H9 (cell line): Measurements from ENCODE around the gene PSME1. TPM values are rescaled to one million over a fixed set of nuclear protein-coding genes. Genes with fewer than 3 reads are reported as not detected.

Experiments
- DNase-seq: peaks from one replicate; pipeline ENCODE4 v3.0.0-alpha.2; 2017
- H2AFZ ChIP-seq: one replicate; pipeline ENCODE4 v1.6.1; 2013; ENCODE audit warnings: mild to moderate bottlenecking, low read length, control low read depth, moderate library complexity
- H2AK5ac ChIP-seq: 2 replicates; pipeline ENCODE4 v1.6.1; 2013; ENCODE audit warnings: low read length, control low read depth, mixed read lengths; ENCODE audit not compliant: insufficient read length
- H2BK120ac ChIP-seq: one replicate; pipeline ENCODE4 v1.6.1; 2013; ENCODE audit warnings: low read depth, mild to moderate bottlenecking, low read length, control low read depth, inconsistent platforms; ENCODE audit not compliant: poor library complexity, severe bottlenecking
- H2BK12ac ChIP-seq: 2 replicates; pipeline ENCODE4 v1.6.1; 2013; ENCODE audit warnings: low read length, control low read depth, mixed read lengths, low read depth; ENCODE audit not compliant: insufficient read length
- H2BK15ac ChIP-seq: 2 replicates; pipeline ENCODE4 v1.6.1; 2013; ENCODE audit warnings: low read depth, low read length, control low read depth
- H2BK20ac ChIP-seq: one replicate; pipeline ENCODE4 v1.6.1; 2013; ENCODE audit warnings: low read depth, mild to moderate bottlenecking, low read length, control low read depth, inconsistent platforms; ENCODE audit not compliant: poor library complexity, severe bottlenecking
- H2BK5ac ChIP-seq: 2 replicates; pipeline ENCODE4 v1.6.1; 2013; ENCODE audit warnings: low read length, control low read depth, mixed read lengths; ENCODE audit not compliant: insufficient read length
- H3K14ac ChIP-seq: 2 replicates; pipeline ENCODE4 v1.6.1; 2013; ENCODE audit warnings: low read length, control low read depth; ENCODE audit not compliant: insufficient read depth
- H3K18ac ChIP-seq: 2 replicates; pipeline ENCODE4 v1.6.1; 2013; ENCODE audit warnings: low read depth, mild to moderate bottlenecking, mixed read lengths, low read length, control low read depth; ENCODE audit not compliant: insufficient read length
- H3K23ac ChIP-seq: 2 replicates; pipeline ENCODE4 v1.6.1; 2013; ENCODE audit warnings: low read length, control low read depth, mixed read lengths, low read depth; ENCODE audit not compliant: insufficient read length
- H3K23me2 ChIP-seq: 2 replicates; pipeline ENCODE4 v1.6.1; 2013; ENCODE audit warnings: low read depth, mild to moderate bottlenecking, mixed read lengths, low read length, control low read depth; ENCODE audit not compliant: insufficient read length, poor library complexity, severe bottlenecking
- H3K27ac ChIP-seq: 2 replicates; pipeline ENCODE4 v1.5.1; 2013; ENCODE audit warnings: low read length, control low read depth, mixed read lengths, low read depth; ENCODE audit not compliant: insufficient read length
- H3K27me3 ChIP-seq: 2 replicates; pipeline ENCODE4 v1.6.1; 2013; ENCODE audit warnings: low read length, control low read depth, inconsistent platforms; ENCODE audit not compliant: insufficient read depth
- H3K4ac ChIP-seq: 2 replicates; pipeline ENCODE4 v1.6.1; 2013; ENCODE audit warnings: low read depth, mild to moderate bottlenecking, control low read depth, inconsistent platforms, low read length, moderate library complexity
- H3K4me1 ChIP-seq: 2 replicates; pipeline ENCODE4 v1.6.1; 2013; ENCODE audit warnings: low read length, control low read depth, inconsistent platforms; ENCODE audit not compliant: insufficient read depth
- H3K4me2 ChIP-seq: 2 replicates; pipeline ENCODE4 v1.6.1; 2013; ENCODE audit warnings: low read length, control low read depth, mixed read lengths; ENCODE audit not compliant: insufficient read length, insufficient read depth
- H3K56ac ChIP-seq: 2 replicates; pipeline ENCODE4 v1.6.1; 2013; ENCODE audit warnings: low read depth, mild to moderate bottlenecking, mixed read lengths, low read length, control low read depth; ENCODE audit not compliant: insufficient read length
- H3K79me1 ChIP-seq: 2 replicates; pipeline ENCODE4 v1.6.1; 2013; ENCODE audit warnings: low read depth, mild to moderate bottlenecking, moderate library complexity, low read length, control low read depth, inconsistent platforms; ENCODE audit not compliant: insufficient read depth, poor library complexity, severe bottlenecking
- H3K79me2 ChIP-seq: 2 replicates; pipeline ENCODE4 v1.6.1; 2013; ENCODE audit warnings: low read length, control low read depth, inconsistent platforms; ENCODE audit not compliant: insufficient read depth
- H3K9ac ChIP-seq: 2 replicates; pipeline ENCODE4 v1.6.1; 2013; ENCODE audit warnings: low read length, control low read depth, mixed read lengths; ENCODE audit not compliant: insufficient read length; ENCODE audit errors: extremely low read depth
- H3K9me3 ChIP-seq: one replicate; pipeline ENCODE4 v1.6.1; 2013; ENCODE audit warnings: low read depth, low read length, inconsistent platforms; ENCODE audit not compliant: control insufficient read depth
- H3T11ph ChIP-seq: one replicate; pipeline ENCODE4 v1.6.1; 2013; ENCODE audit warnings: mild to moderate bottlenecking, low read length, control low read depth, inconsistent platforms
- H4K20me1 ChIP-seq: one replicate; pipeline ENCODE4 v1.6.1; 2013; ENCODE audit not compliant: control insufficient read depth, insufficient read length, insufficient read depth
- H4K5ac ChIP-seq: 2 replicates; pipeline ENCODE4 v1.6.1; 2013; ENCODE audit warnings: low read depth, mild to moderate bottlenecking, mixed read lengths, low read length, control low read depth; ENCODE audit not compliant: insufficient read length
- H4K8ac ChIP-seq: replicated peaks from 2 replicates; pipeline ENCODE4 v1.6.1; 2013; ENCODE audit warnings: low read length, control low read depth, mixed read lengths, low read depth; ENCODE audit not compliant: insufficient read length
- H4K91ac ChIP-seq: 2 replicates; pipeline ENCODE4 v1.6.1; 2013; ENCODE audit warnings: low read depth, mild to moderate bottlenecking, moderate library complexity, mixed read lengths, low read length, control low read depth; ENCODE audit not compliant: insufficient read length
- H3K27ac Mint-ChIP-seq, 3 experiments: 2 replicates in 2 of 3; 3 replicates in 1 of 3; pipeline ENCODE4 v1.8.0; 2020 to 2021; ENCODE audit warnings: mixed read lengths in 3 of 3, mild to moderate bottlenecking in 1 of 3, moderate library complexity in 1 of 3
- H3K27me3 Mint-ChIP-seq: 2 replicates; pipeline ENCODE4 v1.8.0; 2021; ENCODE audit warnings: low read depth, mild to moderate bottlenecking, moderate library complexity, mixed read lengths
- H3K36me3 Mint-ChIP-seq, 3 experiments: 2 replicates in 2 of 3; 3 replicates in 1 of 3; pipeline ENCODE4 v1.8.0; 2020 to 2021; ENCODE audit warnings: low read depth in 3 of 3, mixed read lengths in 3 of 3; ENCODE audit not compliant: insufficient read depth in 1 of 3
- H3K4me1 Mint-ChIP-seq, 2 experiments: 2 replicates each; pipeline ENCODE4 v1.8.0; 2020; ENCODE audit warnings: mixed read lengths in 2 of 2
- H3K4me3 Mint-ChIP-seq, 2 experiments: 2 replicates in 1 of 2; 3 replicates in 1 of 2; pipeline ENCODE4 v1.8.0; 2020 to 2021; ENCODE audit warnings: mild to moderate bottlenecking in 2 of 2, mixed read lengths in 2 of 2, moderate library complexity in 1 of 2
- H3K9me3 Mint-ChIP-seq, 2 experiments: 2 replicates in 1 of 2; 3 replicates in 1 of 2; pipeline ENCODE4 v1.8.0; 2020; ENCODE audit warnings: mild to moderate bottlenecking in 2 of 2, mixed read lengths in 2 of 2, moderate library complexity in 1 of 2
- WGBS: extraction: QIAGEN DNeasy Blood & Tissue Kit; methylation state at CpG from one replicate; pipeline ENCODE4 v1.1.7; 2013; ENCODE audit warnings: missing lambda C conversion rate, low lambda C conversion rate, mixed read lengths; ENCODE audit not compliant: insufficient read length; ENCODE audit errors: extremely low coverage; 5-methylcytosine and 5-hydroxymethylcytosine counted together
- total RNA-seq: library from RNA; stranded (reverse); gene quantifications from 2 replicates; pipeline ENCODE4 v1.2.1, GENCODE V29; 2021
- TF ChIP-seq, protein P1 (sequence below): fragments of 200-600 bp; sonication (generic); conservative IDR thresholded peaks from 3 replicates; pipeline ENCODE4 v1.8.0; 2021; ENCODE audit warnings: antibody characterized with exemption, mild to moderate bottlenecking

Gene PSME1
- total RNA-seq, 1 experiment from 2014 or later, result 109 TPM

DNA sequence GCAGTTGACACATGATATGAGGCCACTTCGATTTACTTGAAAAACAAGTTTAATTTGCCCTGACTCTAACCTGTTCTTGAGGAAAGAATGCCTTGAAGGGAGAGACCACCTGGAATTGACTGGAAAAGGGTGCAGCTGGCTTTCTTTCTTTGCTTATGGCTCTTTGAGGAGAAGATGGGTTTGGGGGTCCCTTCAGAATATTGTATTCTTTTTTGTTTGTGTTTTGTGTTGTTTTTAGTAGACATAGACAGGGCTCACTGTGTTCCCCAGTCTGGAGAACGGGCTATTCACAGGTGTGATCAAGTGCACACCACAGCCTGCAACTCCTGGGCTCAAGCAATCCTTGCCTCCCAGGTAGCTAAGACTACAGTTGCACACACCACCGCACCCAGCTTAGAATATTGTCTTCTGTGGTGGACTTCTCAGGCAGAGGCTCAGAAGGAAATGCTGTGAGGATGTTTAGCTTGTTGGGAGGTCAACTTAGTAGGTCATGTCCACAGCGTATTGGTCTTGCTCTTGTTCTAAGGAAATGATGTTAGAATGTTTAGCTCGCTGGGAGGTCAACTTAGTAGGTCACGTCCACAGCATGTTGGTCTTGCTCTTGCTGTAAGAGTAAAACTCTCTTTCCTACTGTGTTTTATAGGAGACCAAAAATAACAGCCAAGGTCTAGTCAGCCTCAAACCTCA, 19.7 kb upstream of the PSME1 start:
- Histone ChIP-seq H3K18ac (no peak overlapping the region), H3T11ph (no peak overlapping the region), H3K4me1 (no peaks in the 10 kb centered on the region), H2BK120ac (no peak overlapping the region), H4K5ac (no peak overlapping the region), H3K79me1 (no peaks in the 10 kb centered on the region), H3K27me3 (no peaks in the 10 kb centered on the region), H3K23ac (no peak overlapping the region), H3K9ac (no peak overlapping the region), H2BK15ac (no peak overlapping the region), H4K20me1 (no peaks in the 10 kb centered on the region), H3K4ac (no peak overlapping the region), H3K27ac (no peak overlapping the region), H3K23me2 (peaks cover 13% of the 10 kb centered on the region), H3K9me3 (no peaks in the 10 kb centered on the region), H4K91ac (no peak overlapping the region), H2BK12ac (no peak overlapping the region), H2AK5ac (no peak overlapping the region), H3K56ac (no peak overlapping the region), H3K79me2 (no peaks in the 10 kb centered on the region), H2BK5ac (no peak overlapping the region), H2AFZ (no peak overlapping the region), H2BK20ac (no peak overlapping the region), H3K4me2 (peak overlapping the region; percentile 79), H3K14ac (no peak overlapping the region), H4K8ac (no peak overlapping the region)
- Mint-ChIP-seq H3K4me1 (peaks cover 12 to 15% of the 10 kb centered on the region in 2 experiments), H3K4me3 (peak overlapping the region; percentile 93 to 95), H3K9me3 (no peaks in the 10 kb centered on the region; a peak in 1 of 5 replicates), H3K36me3 (peaks cover 18 to 52% (median 47%) of the 10 kb centered on the region in 3 experiments; a peak in 6 of 7 replicates), H3K27ac (peak overlapping the region in 2 of 3 experiments; percentile 89 to 100; a peak in 2 of 7 replicates), H3K27me3 (peaks cover 3% of the 10 kb centered on the region; the same call in 1 of the 2 replicates)
- TF ChIP-seq, protein P1, sequence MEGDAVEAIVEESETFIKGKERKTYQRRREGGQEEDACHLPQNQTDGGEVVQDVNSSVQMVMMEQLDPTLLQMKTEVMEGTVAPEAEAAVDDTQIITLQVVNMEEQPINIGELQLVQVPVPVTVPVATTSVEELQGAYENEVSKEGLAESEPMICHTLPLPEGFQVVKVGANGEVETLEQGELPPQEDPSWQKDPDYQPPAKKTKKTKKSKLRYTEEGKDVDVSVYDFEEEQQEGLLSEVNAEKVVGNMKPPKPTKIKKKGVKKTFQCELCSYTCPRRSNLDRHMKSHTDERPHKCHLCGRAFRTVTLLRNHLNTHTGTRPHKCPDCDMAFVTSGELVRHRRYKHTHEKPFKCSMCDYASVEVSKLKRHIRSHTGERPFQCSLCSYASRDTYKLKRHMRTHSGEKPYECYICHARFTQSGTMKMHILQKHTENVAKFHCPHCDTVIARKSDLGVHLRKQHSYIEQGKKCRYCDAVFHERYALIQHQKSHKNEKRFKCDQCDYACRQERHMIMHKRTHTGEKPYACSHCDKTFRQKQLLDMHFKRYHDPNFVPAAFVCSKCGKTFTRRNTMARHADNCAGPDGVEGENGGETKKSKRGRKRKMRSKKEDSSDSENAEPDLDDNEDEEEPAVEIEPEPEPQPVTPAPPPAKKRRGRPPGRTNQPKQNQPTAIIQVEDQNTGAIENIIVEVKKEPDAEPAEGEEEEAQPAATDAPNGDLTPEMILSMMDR, result no peak
- DNase-seq, result no peak
- WGBS, result no CpG with 5 or more reads among the region's 6 CpGs
